SU-DHL-6 (cell line): Measurements from ENCODE around the gene VWA8.

Experiments used
- EZH2phosphoT487 ChIP-seq: fragments of 200-600 bp; sonication (generic), shearing (Covaris generic); conservative IDR thresholded peaks from 2 replicates; pipeline ENCODE4 v1.6.1; 2018; ENCODE audit warnings: mild to moderate bottlenecking, antibody characterized with exemption, low read length, moderate library complexity, mixed read lengths
- TF ChIP-seq, protein P1 (sequence below): fragments of 200-600 bp; sonication (generic); IDR thresholded peaks from one replicate; pipeline ENCODE4 v1.5.1; 2017; ENCODE audit warnings: antibody characterized with exemption, mild to moderate bottlenecking, low read length, moderate library complexity; ENCODE audit not compliant: insufficient read depth, poor library complexity, severe bottlenecking

DNA sequence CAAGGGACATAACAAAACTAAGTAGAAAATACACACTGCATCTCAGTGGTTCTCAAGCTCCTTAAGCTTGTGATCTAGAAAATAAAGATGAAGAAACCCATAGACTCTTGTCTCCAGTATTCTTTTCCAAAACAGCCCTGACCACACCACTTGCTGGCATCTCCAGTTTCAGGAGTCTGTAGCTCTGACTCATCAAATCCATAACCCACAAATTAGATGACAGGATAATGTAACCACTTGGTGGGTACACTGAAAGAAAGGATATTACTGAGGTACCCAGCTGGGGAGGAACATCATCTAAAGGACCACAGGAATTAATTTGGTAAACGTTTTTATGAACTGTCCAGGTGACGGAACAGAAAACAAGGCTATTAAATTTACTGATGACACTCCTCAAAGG, 214.7 kb downstream of the VWA8 start:
- TF ChIP-seq EZH2phosphoT487: no peak
- TF ChIP-seq, protein P1, sequence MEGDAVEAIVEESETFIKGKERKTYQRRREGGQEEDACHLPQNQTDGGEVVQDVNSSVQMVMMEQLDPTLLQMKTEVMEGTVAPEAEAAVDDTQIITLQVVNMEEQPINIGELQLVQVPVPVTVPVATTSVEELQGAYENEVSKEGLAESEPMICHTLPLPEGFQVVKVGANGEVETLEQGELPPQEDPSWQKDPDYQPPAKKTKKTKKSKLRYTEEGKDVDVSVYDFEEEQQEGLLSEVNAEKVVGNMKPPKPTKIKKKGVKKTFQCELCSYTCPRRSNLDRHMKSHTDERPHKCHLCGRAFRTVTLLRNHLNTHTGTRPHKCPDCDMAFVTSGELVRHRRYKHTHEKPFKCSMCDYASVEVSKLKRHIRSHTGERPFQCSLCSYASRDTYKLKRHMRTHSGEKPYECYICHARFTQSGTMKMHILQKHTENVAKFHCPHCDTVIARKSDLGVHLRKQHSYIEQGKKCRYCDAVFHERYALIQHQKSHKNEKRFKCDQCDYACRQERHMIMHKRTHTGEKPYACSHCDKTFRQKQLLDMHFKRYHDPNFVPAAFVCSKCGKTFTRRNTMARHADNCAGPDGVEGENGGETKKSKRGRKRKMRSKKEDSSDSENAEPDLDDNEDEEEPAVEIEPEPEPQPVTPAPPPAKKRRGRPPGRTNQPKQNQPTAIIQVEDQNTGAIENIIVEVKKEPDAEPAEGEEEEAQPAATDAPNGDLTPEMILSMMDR: no peak
